Aorta (tissue), 5 donors: ENCODE data around the gene NOTCH4. TPM values are rescaled to one million over a fixed set of nuclear protein-coding genes. Genes with fewer than 3 reads are reported as not detected.

Source experiments
- ATAC-seq: fragments of 200-7000 bp; cut with Tn5 transposase; one replicate; pipeline ENCODE4 v1.9.1; 2022; ENCODE audit warnings: moderate library complexity; ENCODE audit not compliant: low FRiP score
- DNase-seq, 2 donors: peaks; one replicate each; pipeline ENCODE4 v3.0.0-alpha.2; 2020
- H3K27ac ChIP-seq, 2 donors: one replicate each; pipeline ENCODE4 v1.5.1; 2013; ENCODE audit warnings: low read length in 2 of 2, mild to moderate bottlenecking in 2 of 2, moderate library complexity in 2 of 2, control low read depth in 1 of 2, inconsistent platforms in 1 of 2, low read depth in 1 of 2
- H3K27me3 ChIP-seq, 2 donors: one replicate each; pipeline ENCODE4 v1.6.1; 2013; ENCODE audit warnings: control low read depth in 1 of 2, low read length in 1 of 2, mild to moderate bottlenecking in 1 of 2, moderate library complexity in 1 of 2; ENCODE audit not compliant: insufficient read depth in 2 of 2, control insufficient read depth in 1 of 2
- H3K36me3 ChIP-seq, 2 donors: one replicate each; pipeline ENCODE4 v1.6.1; 2013; ENCODE audit warnings: control low read depth in 1 of 2, low read length in 1 of 2, mild to moderate bottlenecking in 1 of 2; ENCODE audit not compliant: insufficient read depth in 2 of 2, control insufficient read depth in 1 of 2
- H3K4me1 ChIP-seq, 2 donors: one replicate each; pipeline ENCODE4 v1.6.1; 2013; ENCODE audit warnings: low read length in 2 of 2, control low read depth in 1 of 2, mild to moderate bottlenecking in 1 of 2, moderate library complexity in 1 of 2; ENCODE audit not compliant: insufficient read depth in 2 of 2, control insufficient read depth in 1 of 2
- H3K4me3 ChIP-seq, 2 donors: one replicate each; pipeline ENCODE4 v1.5.1; 2013; ENCODE audit warnings: low read length in 2 of 2, control low read depth in 1 of 2, mild to moderate bottlenecking in 1 of 2
- H3K9me3 ChIP-seq: one replicate; pipeline ENCODE4 v1.6.1; 2013; ENCODE audit warnings: mild to moderate bottlenecking, low read length; ENCODE audit not compliant: control insufficient read depth
- WGBS, 2 donors: extraction: QIAGEN DNeasy Blood & Tissue Kit; methylation state at CpG; one replicate each; pipeline ENCODE4 v1.1.7; 2013; 5-methylcytosine and 5-hydroxymethylcytosine counted together
- intact Hi-C, 2 donors: fragments of 100-400 bp; cut with DNase I; formaldehyde crosslinking; loops; one replicate each; pipeline versions ENCODE4 v1.14.2 to v1.15.0; 2022
- polyA plus RNA-seq, 2 donors: library from polyadenylated mRNA; stranded (reverse); fragments of 200-250 nt; gene quantifications; one replicate each; pipeline ENCODE4 v1.2.3, GENCODE V29; 2013
- total RNA-seq, 2 donors: library from RNA; stranded (reverse); fragmentation: NEBNext Ultra II Directional; extraction: Animal tissue kit (Norgen Biotek cat#: 25700); gene quantifications; one replicate each; pipeline ENCODE4 v1.2.1, GENCODE V29; 2021
- donor health status: healthy with polysubstance abuse.
- donor health status: Bipolar disorder and iron deficiency.
- donor health status: DM: no; HTN: no; CAD: no.
- donor health status: DM: no; HTN: no; CAD: no.
- donor health status: DM: yes; HTN: yes; CAD: no.

The NOTCH4 gene
- total and polyA plus RNA-seq, 4 donors = 4.0 to 64.4 (median 21.3) TPM

DNA sequence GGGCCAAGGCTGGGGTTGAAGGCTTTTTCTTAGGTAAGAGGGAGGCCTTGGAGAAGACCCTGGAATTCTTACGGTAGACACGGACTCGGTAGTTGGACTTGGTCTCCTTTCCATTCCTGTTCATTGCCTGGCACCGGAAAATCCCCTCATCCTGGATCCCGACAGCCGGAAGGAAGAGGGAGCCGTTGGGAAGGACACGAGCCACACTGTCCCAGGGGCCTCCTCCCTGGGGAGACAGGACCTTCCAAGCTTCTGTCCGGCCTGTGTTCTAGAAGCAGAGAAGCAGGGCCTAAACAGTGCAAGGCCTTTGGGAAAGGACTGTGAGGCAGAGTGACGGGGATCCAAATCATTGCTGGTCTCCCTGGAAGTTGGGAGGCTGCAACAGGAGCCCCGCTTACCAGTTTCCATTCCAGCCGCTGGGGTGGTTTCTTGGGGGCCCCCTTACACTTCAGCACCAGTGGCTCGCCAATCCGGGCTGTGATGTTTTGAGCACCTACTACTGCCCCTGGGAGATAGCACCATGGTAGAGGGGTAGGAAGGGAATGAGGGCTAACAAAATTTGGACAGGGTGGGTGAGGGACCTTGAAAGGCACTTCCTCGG, 40.3 kb downstream of the NOTCH4 start:
- Histone ChIP-seq H3K27me3 (no peaks in the 10 kb centered on the region), H3K4me1 (no peaks in the 10 kb centered on the region), H3K27ac (no peak overlapping the region), H3K9me3 (no peaks in the 10 kb centered on the region), H3K36me3 (no peaks in the 10 kb centered on the region), H3K4me3 (no peak overlapping the region)
- WGBS, 2 donors = 73 to 79% methylated on average over 15 of the region's 15 CpGs
- DNase-seq (peak in 1 of 2 donors; percentile 32), ATAC-seq (no peak)
- intact Hi-C loops = no loop called here

DNA sequence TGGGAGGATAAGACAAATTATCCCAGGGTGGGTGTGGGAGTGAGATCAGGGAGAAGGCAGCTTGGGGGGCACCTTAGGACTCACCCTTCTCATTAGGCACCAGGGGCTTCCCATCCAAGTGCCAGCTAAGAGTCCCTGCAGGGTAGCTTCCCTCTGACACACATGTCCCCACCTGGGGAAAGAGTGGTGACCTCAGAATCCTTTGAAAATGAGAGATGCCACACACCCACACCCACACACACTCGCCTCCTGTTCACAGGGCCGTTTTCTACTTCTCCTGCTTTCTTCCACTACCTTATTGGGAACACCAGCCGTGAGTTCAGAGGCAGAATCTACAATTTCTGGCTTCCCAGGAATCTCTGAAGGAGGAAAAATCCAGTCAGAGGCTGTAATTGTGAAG, 40.8 kb downstream of the NOTCH4 start:
- WGBS, 2 donors = 79 to 83% methylated on average over 3 of the region's 3 CpGs
- intact Hi-C loops = no loop called here
- Histone ChIP-seq H3K9me3 (no peaks in the 10 kb centered on the region), H3K4me1 (no peaks in the 10 kb centered on the region), H3K27me3 (no peaks in the 10 kb centered on the region), H3K4me3 (no peak overlapping the region), H3K36me3 (no peaks in the 10 kb centered on the region), H3K27ac (no peak overlapping the region)
- ATAC-seq (no peak), DNase-seq (peak in 1 of 2 donors; percentile 15)

DNA sequence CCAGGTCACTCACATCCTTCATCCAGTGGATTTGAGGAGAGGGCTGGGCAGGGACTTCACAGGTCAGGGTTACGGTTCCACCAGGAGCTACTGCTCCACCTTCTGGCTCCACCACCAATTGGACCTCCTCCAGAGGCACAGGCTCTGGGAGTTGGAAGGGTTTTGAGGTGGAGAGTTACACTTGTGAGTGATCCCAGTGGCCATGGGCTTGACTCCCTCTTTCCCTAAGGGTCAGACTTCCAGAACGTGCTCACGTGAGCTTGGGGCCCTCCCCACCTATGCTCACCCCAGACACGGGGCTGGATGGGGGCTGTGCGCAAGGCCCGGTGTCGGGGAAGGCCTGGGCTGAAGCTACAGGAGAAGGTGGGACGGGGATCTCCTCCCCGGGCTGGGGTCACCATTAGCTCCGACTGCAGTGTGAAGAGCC, 41.3 kb downstream of the NOTCH4 start:
- Histone ChIP-seq H3K4me3 (no peak overlapping the region), H3K27me3 (no peaks in the 10 kb centered on the region), H3K9me3 (no peaks in the 10 kb centered on the region), H3K4me1 (no peaks in the 10 kb centered on the region), H3K36me3 (no peaks in the 10 kb centered on the region), H3K27ac (no peak overlapping the region)
- DNase-seq (peak in 1 of 2 donors; percentile 68), ATAC-seq (no peak)
- intact Hi-C loops = no loop called here
- WGBS, 2 donors = 77 to 78% methylated on average over 10 of the region's 10 CpGs

DNA sequence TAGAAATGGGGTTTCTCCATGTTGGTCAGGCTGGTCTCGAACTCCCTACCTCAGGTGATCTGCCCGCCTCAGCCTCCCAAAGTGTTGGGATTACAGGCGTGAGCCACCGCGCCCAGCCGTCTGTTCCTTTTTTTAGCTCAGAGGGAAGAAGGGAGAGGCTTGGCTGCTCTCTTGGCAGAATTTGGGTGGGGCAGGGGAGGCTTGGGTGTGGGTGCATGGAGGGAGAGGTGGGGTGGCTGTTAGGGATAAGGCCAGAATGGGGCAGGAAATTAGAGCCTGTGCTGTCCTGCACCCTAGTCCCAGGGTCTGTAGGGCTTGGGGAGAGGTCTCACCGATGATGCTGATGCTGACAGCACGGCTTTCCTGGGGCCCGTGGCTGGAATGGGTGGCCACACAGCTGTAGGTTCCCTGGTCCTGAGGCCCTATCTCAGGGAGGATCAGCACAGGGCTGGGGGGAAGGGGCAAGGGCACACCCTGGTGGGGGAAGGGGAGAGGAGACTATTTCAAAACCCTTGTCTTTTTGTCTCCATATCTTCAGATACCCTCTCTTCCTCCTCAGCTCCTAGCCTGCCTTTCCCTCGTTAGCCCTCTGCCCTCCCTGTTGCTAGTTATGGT, 41.8 kb downstream of the NOTCH4 start:
- intact Hi-C loops = no loop called here
- ATAC-seq (no peak), DNase-seq (peak in 1 of 2 donors; percentile 53)
- H3K27ac ChIP-seq = no peak overlapping the region
- H3K27me3 ChIP-seq = no peaks in the 10 kb centered on the region
- H3K4me1 ChIP-seq = no peaks in the 10 kb centered on the region
- 80 to 82% methylated on average over 10 of the region's 10 CpGs for WGBS, 2 donors
- H3K36me3 ChIP-seq = no peaks in the 10 kb centered on the region
- H3K9me3 ChIP-seq = no peaks in the 10 kb centered on the region
- no peak overlapping the region for H3K4me3 ChIP-seq

DNA sequence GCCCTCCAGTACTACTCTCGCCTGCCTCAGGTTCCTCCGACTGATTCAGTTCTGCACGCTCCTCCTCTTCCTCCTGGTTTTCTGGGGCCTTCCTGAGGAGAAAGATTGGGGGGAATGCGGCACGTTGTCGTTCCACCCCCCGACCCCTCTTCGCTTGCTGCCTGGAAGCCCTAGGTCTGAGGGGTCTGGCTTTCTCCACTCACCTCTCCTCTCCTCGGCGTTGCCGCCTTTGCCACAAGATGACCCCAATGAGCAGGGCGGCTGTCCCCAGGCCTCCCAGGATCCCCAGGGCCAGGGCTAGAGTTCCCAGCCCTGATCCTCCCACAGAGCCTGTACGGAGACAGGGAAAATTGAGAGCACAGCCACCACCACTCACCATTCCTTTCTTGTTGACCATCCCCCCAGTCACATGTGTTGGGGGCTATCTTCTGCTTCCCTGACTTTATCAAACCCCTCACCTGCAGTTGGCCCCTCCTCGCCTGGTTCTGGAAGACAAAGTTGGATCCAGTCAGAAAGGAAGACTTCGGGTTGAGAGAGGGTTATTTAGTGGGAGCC, 42.6 kb downstream of the NOTCH4 start:
- Histone ChIP-seq H3K36me3 (no peaks in the 10 kb centered on the region), H3K4me1 (peaks cover 0 to 2% of the 10 kb centered on the region in 2 donors), H3K9me3 (no peaks in the 10 kb centered on the region), H3K27me3 (no peaks in the 10 kb centered on the region), H3K4me3 (no peak overlapping the region), H3K27ac (no peak overlapping the region)
- whole genome bisulfite sequencing, 2 donors = 83 to 88% methylated on average over 14 to 15 of the region's 15 CpGs
- peak in 1 of 2 donors; percentile 60 for DNase-seq
- intact Hi-C loops = no loop called here
- no peak for ATAC-seq

DNA sequence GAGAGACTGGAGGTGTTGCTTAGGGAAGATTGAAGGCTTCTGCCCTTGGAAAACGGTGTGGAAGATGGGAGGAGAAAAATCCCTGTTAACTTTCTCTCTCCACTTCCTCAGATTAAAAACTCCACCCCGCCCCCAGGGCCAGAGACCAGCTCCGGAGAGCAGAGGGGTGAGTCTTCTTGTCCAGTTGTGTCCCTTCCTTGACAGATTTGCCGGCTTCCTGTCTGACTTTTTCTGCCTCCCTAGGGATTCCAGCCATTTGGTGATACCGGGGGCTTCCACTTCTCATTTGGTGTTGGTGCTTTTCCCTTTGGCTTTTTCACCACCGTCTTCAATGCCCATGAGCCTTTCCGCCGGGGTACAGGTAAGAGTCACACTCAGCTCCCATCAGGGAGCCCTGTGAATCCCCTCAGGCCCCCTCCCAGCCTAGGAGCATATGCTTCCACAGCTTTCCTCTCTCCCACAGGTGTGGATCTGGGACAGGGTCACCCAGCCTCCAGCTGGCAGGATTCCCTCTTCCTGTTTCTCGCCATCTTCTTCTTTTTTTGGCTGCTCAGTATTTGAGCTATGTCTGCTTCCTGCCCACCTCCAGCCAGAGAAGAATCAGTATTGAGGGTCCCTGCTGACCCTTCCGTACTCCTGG, 44.0 kb downstream of the NOTCH4 start:
- peaks cover 0 to 2% of the 10 kb centered on the region in 2 donors for H3K4me1 ChIP-seq
- DNase-seq = peak; percentile 41 to 69
- ATAC-seq = no peak
- no peaks in the 10 kb centered on the region for H3K9me3 ChIP-seq
- no peaks in the 10 kb centered on the region for H3K36me3 ChIP-seq
- H3K27ac ChIP-seq = no peak overlapping the region
- no peak overlapping the region for H3K4me3 ChIP-seq
- 73 to 81% methylated on average over 10 of the region's 10 CpGs for WGBS, 2 donors
- intact Hi-C loops = loop anchor here in 1 of 2 donors (5.0 to 10.0 kb wide), 4 partner anchors 205 to 638 kb away; partner anchors contain the start of genes DDX39B, DXO and ZBTB12
- no peaks in the 10 kb centered on the region for H3K27me3 ChIP-seq

DNA sequence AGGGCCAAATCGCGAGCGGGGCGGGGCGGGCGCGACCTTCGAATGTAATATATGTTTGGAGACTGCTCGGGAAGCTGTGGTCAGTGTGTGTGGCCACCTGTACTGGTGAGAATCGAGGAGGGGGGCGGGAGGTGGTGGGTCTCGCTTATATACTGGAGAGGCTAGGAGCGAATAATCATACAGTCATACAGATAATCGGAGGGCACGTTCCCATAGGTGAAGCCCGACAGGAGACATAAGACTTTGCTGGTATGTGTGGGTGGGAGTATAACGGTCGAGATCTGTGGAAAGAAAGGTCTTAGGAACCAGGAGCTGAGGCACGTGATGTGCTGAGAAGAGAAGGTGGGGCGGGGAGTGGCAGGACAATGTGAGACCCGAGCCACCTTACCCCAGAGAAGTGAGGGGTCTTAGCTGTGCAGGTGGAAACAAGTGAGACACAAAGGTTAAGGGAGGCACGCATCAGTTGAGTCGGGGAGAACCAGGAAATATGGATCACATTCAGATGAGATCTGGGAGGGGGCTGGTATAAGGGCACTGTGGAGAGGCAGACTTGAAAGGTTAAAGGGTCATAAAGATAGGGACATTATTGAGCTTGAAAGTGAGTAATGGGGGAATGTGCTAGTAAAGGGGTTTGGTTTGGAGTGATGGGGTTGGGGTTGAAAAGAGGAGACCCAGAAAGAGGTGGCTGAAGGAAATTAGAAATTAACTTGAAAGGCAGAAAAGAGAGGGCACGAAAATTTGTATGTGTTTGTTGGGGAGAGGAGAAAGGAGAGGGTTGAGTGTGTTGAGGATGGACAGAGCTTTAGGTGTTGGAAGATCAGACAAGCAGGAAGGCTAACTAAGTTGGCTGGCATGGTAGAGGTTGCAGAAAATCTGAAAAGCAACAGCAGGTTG, 45.1 kb downstream of the NOTCH4 start:
- Histone ChIP-seq H3K9me3 (no peaks in the 10 kb centered on the region), H3K4me1 (peaks cover 0 to 2% of the 10 kb centered on the region in 2 donors), H3K27me3 (no peaks in the 10 kb centered on the region), H3K4me3 (peak overlapping the region; percentile 45 to 54), H3K36me3 (no peaks in the 10 kb centered on the region), H3K27ac (peak overlapping the region in 1 of 2 donors; percentile 49)
- no peak for DNase-seq
- 3 to 4% methylated on average over 24 of the region's 24 CpGs for WGBS, 2 donors
- ATAC-seq = no peak
- intact Hi-C loops = loop anchor here in 1 of 2 donors (1.0 to 10.0 kb wide), 5 partner anchors 48 to 636 kb away; partner anchors contain the start of genes DDX39B, DXO, FKBPL and ZBTB12
